ENCODE results near the gene MYO18B.

DNA sequence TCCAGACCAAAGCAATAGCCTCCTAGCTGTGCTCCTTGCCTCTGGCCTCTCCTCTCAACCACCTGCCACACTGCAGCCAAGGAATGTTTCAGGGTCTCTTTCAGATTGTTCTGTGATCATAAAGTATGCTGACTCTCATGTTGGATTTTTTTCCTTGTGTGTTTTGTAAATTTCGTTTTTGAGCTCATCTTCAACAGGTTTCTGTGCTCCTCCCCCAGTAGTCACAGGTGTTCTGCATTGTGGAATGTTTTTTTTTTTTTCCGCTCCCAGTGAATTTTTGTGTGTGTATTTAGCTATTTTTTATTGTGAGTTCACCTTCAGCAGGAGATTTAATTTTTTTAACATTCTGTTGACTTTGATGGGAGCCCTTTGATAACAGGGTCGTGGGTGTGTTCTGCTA, 153.7 kb downstream of the MYO18B start:
- TF ChIP-seq, protein P1, sequence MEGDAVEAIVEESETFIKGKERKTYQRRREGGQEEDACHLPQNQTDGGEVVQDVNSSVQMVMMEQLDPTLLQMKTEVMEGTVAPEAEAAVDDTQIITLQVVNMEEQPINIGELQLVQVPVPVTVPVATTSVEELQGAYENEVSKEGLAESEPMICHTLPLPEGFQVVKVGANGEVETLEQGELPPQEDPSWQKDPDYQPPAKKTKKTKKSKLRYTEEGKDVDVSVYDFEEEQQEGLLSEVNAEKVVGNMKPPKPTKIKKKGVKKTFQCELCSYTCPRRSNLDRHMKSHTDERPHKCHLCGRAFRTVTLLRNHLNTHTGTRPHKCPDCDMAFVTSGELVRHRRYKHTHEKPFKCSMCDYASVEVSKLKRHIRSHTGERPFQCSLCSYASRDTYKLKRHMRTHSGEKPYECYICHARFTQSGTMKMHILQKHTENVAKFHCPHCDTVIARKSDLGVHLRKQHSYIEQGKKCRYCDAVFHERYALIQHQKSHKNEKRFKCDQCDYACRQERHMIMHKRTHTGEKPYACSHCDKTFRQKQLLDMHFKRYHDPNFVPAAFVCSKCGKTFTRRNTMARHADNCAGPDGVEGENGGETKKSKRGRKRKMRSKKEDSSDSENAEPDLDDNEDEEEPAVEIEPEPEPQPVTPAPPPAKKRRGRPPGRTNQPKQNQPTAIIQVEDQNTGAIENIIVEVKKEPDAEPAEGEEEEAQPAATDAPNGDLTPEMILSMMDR (IDR thresholded peaks at IDR 0.05), result no peak
- TF ChIP-seq POLR2A (IDR thresholded peaks at IDR 0.05; ENCODE audit: low read depth), result no peak

Measured in esophagus muscularis mucosa (tissue), 3 donors.